ENCODE data around the gene DNAH17.

GRCh38 chr17:78377858-78378224, 199.4 kb downstream of the DNAH17 start:
- TF ChIP-seq, protein P1, sequence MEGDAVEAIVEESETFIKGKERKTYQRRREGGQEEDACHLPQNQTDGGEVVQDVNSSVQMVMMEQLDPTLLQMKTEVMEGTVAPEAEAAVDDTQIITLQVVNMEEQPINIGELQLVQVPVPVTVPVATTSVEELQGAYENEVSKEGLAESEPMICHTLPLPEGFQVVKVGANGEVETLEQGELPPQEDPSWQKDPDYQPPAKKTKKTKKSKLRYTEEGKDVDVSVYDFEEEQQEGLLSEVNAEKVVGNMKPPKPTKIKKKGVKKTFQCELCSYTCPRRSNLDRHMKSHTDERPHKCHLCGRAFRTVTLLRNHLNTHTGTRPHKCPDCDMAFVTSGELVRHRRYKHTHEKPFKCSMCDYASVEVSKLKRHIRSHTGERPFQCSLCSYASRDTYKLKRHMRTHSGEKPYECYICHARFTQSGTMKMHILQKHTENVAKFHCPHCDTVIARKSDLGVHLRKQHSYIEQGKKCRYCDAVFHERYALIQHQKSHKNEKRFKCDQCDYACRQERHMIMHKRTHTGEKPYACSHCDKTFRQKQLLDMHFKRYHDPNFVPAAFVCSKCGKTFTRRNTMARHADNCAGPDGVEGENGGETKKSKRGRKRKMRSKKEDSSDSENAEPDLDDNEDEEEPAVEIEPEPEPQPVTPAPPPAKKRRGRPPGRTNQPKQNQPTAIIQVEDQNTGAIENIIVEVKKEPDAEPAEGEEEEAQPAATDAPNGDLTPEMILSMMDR (IDR thresholded peaks at IDR 0.05) = no peak
- no peak for TF ChIP-seq POLR2A (IDR thresholded peaks at IDR 0.05)

Data from lower leg skin (tissue), 3 donors.